ENCODE measurements around the gene TAF4B.

DNA sequence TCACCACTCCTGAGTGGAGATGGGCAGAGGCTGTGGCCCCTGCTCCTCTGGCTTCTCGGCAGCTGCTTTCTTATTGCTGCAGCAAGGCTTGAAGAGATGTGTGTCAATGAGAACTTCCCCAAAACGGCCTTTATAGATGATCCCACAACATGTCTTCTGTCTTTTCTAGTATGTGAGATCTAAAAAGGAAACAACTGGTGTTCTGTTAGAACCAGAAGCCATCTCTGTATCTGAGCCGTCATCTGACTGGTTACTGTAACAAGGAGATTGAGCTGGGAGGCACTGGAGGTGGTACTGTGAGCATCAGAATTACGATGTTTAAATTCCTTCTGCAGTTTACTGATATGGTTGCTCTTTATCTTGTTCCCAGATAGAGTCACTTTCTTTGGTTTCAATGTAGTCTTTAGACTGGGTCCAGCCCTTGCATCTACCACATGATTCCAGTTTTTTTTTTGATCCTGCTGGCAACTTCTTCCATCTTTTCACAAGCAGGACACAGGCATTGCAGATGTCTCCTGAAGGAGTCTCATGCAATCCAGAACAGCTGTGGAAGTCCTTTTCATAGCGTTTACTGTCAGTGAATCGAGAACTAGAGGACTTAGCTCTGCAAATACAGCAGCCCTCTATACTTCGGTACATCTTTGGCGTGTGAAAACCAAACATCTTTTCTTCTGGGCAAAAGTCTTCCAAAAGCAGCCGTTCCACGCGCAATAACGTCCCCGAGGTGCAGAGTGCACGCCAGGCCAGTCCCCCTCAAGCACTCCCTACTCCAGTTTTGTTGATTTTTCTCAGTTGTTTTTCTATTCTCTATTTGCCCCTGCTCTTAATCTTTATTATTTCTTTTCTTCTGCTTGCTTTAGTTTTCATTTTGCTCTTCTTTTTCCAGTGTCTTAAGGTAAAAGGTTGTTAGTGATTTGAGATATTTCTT, 29.7 kb downstream of the TAF4B start:
- TF ChIP-seq, protein P1, sequence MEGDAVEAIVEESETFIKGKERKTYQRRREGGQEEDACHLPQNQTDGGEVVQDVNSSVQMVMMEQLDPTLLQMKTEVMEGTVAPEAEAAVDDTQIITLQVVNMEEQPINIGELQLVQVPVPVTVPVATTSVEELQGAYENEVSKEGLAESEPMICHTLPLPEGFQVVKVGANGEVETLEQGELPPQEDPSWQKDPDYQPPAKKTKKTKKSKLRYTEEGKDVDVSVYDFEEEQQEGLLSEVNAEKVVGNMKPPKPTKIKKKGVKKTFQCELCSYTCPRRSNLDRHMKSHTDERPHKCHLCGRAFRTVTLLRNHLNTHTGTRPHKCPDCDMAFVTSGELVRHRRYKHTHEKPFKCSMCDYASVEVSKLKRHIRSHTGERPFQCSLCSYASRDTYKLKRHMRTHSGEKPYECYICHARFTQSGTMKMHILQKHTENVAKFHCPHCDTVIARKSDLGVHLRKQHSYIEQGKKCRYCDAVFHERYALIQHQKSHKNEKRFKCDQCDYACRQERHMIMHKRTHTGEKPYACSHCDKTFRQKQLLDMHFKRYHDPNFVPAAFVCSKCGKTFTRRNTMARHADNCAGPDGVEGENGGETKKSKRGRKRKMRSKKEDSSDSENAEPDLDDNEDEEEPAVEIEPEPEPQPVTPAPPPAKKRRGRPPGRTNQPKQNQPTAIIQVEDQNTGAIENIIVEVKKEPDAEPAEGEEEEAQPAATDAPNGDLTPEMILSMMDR (IDR thresholded peaks at IDR 0.05): no peak
- no peak for TF ChIP-seq EP300 (IDR thresholded peaks at IDR 0.05)

All from sigmoid colon (tissue), 4 donors.